IPS-NIHi11 (cell line): ENCODE data around the gene GADD45B.
"Not testable (repeated sequence)": the region's sequence is repeated elsewhere in the genome, so short reads cannot be mapped to it uniquely, and the experiment has no call there.

Experiments used
- DNase-seq: peaks from one replicate; pipeline ENCODE4 v3.0.0; 2012; ENCODE audit warnings: mixed read lengths, low spot score

GADD45B gene

DNA sequence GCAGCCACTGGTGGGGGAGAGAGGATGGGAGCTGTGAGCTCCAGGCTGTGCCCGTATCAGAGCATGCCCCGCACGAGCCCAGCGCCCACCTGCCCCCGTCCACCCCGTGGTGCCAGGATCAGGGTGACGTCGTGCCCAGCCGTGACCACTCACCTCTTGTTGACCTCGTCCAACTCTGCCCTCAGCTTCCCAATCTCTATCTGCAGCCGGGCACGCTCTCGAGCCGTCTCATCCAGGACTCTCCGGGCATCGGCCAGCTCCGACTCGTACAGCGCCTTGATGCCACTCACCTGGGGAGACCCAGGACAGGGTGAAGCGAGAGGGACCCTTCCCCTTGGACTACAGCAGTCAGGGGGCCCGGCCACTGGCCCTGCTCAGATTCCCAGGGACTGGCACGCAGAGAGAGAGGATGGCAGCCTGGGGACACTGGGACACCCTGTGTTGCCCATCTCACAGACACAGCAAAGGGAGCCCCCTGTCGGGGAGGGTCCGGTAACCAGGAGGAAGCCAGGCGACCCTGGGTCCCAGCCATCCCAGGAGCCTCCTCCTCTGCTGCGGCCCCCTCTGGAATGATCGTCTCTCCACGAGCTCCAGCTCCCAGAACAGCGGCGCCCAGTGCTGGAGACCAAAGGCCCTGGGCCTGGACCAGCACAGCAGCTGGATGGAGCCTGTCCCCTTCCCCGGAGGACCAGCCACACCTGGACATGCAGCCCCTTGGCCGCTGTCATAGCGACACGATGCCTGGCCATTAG, 31.5 kb upstream of the GADD45B start:
- DNase-seq, result no peak

DNA sequence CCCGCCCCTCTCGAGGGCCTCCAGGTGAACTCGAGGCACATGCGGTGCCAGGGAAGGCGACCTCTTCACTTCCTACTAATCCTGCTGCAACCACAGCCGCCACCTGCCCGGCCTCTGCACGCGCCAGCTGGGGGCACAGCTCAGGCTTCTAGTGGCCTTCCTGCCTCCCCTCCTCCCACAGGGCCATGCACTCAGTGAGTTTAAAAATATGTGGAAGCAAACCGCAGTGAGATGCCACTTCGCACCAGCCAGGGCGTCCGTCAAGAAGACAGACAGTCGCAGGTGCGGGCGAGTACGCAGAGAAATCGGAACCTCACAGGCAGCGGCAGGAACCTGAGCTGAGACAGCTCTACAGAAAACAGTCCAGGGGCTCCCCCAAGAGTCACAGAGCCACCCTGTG, 29.5 kb upstream of the GADD45B start:
- no peak for DNase-seq

DNA sequence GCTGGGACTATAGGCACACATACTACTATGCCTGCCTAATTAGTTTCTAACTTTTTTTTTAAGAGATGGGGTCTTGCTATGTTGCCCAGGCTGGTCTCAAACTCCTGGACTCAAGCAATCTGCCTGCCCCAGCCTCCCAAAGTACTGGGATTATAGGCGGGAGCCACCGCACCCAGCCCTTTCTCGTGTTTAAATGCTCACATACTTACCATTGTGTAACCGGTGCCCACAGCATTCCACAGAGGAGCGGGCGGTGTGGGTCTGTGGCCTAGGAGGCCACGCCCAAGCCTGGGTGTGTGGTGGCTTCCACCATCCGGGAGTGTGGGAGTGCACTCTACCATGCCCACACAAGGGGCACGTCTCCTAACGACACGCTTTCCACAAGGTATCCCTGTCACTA, 26.9 kb upstream of the GADD45B start:
- no peak for DNase-seq

DNA sequence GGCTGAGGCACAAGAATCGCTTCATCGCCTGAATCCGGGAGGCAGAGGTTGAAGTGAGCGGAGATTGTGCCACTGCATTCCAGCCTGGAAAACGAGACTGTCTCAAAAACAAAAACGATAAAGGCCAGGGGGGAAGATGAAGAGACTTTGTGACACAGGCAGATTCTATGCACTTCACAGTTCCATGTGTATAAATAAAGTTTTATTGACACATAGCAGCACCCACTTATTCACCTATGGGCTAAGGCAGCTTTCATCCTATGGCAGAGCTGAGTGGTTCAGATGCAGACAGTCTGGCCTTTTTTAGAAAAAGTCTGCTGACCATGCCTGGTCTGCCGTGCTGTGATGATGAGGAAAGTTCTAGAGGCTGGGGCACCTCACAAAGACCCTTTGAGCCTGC, 24.8 kb upstream of the GADD45B start:
- no peak for DNase-seq

- DNase-seq, result no peak
These were observed 24.2 kb upstream of the GADD45B start for GRCh38 chr19:2451741-2452140.

DNA sequence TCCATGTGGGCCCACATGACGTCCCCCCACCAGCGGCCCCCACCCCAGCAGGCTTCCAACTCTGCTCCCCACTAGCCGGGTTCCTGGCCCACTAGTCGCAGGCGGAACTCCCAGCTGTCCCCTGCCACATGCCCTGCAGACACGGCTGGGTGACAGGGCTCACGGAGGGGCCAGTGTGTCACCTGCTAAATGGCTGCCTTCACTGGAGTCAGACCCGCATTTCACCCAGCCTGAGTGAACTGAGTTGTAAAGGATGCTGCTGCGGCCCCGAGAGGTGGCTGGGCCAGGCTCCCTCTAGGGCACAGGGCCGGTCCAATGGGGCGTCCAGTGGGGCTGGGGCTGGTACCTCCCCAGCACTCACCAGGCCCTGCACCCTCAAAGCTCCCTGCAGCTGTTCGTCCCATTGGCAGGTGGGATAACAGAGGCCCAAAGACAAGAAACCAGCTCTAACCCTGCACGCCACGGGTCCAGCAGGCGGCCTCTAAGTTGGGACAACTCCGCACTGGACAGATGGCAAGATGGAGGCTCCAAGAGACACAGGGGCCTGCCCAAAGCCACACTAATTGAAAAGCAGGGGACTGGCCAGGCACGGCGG, 22.4 kb upstream of the GADD45B start:
- no peak for DNase-seq

- DNase-seq, result no peak
These were observed 21.5 kb upstream of the GADD45B start for GRCh38 chr19:2454199-2454961.

- no peak for DNase-seq
These were observed 20.7 kb upstream of the GADD45B start for GRCh38 chr19:2454962-2455850.

DNA sequence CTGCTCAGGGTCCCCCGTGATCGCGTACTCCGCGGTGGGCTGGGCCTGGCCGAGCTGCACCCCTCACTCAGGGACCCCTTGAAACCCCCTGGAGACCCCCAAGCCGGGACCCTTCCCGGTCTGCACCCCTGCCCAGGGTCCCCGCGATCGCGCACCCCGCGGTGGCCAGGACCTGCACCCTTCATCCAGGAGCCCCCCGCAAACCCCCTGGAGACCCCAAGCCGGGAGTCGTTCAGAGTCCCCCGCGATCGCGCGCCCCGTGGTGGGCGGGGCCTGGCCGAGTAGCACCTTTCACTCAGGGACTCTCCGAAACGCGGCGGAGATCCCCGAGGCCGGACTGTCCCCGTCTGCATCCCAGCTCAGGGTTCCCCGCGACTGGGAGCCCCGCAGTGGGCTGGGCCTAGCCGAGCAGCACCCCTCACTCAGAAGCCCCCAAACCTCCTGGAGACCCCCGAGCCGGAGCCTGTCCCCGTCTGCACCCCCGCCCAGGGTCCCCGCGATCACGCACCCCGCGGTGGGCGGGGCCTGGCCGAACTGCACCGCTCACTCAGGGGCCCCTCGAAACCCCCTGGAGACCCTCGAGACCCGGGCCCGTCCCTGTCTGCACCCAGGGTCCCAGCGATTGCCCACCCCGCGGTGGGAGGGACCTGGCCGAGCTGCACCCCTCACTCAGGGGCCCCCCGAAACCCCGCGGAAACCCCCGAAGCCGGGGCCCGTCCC, 19.9 kb upstream of the GADD45B start:
- DNase-seq, result peak; percentile 59

DNA sequence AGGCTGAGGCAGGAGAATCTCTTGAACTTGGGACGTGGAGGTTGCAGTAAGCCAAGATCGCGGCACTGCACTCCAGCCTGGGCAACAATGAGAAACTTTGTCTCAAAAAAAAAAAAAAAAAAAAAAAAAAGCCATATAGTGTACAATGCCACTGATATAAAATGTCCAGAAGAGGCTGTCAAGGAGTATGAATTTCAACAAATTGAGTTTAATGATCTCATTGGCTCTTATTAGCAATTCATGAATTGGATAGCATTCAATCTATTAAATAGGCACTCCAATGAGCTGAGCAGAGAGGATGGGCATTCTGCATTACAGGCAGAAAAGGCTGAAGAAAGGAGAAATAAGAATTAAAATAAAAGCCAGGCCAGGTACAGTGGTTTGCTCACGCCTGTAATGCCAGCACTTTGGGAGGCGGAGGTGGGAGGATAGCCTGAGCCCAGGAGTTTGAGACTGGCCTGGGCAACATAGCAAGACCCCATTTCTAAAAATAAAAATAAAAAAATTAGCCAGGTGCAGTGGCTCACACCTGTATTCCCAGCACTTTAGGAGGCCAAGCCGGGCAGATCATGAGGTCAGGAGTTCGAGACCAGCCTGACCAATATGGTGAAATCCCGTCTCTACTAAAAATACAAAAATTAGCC, 18.4 kb upstream of the GADD45B start:
- DNase-seq, result no peak

GRCh38 chr19:2458054-2458453, 17.9 kb upstream of the GADD45B start:
- no peak for DNase-seq

DNA sequence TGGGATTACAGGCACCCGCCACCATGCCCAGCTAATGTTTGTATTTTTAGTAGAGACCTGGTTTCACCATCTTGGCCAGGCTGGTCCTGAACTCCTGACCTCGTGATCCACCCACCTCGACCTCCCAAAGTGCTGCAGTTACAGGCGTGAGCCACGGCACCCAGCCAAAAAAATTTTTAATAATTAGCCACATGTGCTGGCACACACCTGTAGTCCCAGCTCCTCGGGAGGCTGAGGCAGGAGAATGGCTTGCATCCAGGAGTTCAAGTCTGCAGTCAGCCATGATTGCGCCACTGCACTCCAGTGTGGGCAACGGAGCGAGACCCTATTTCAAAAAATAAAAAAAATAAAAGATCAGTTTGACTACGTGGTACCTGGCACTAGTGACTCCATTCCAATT, 17.2 kb upstream of the GADD45B start:
- not testable (repeated sequence) for DNase-seq

DNA sequence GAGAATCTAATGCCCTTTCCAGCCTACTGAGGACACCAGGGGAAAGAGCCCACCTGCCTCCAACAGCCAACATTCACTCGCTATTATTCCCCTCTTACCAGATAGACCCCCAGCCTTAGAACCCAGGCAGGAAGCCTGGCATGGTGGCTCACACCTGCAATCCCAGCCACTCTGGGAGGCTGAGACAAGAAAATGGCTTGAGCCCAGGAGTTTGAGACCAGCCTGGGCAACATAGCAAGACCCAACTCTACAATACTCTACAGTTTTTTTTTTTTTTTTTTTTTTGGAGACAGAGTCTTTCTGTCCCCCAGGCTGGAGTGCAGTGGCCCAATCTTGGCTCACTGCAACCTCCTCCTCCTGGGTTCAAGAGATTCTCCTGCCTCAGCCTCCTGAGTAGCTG, 15.7 kb upstream of the GADD45B start:
- no peak for DNase-seq

DNA sequence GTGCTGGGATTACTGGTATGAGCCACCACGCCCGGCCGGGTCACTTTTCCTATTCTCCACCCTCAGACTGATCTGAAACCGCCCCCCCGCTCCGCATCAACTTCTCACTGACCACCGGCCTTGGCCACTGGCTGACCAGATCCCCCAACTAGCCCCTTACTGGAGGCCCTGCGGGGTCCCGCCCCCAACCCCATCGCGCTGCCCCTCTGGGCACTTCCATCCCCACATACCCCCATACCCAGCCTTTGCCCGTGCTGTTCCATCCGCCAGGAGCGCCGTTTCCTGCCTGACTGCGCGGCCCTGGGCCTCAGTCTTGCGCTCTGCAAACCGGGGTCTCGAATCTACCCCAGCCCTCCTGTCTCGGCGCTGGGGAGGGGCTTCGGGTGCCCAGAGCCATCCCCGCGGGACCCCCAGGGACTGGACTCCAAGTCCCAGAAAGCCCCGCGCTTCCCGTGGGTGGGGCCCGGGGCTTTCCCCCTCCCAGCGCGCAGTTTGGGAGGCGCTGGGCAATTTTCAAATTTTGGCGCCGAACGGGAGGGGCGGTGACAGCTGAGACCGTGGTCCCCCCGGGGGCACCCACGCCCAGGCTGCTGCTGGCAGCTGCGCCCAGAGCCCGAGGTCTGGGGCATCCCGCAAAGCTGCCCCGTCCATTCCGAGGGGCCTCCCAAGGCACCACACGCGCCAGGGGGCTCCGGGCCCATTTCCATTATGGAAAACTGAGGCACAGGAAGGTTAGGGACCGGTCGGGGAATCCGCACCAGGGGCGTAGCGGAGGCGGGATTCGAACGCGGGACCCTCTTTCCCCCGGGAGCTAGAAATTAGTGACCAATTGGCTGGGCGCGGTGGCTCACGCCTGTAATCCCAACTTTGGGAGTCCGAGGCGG, 13.9 kb upstream of the GADD45B start:
- peak; percentile 82 for DNase-seq

DNA sequence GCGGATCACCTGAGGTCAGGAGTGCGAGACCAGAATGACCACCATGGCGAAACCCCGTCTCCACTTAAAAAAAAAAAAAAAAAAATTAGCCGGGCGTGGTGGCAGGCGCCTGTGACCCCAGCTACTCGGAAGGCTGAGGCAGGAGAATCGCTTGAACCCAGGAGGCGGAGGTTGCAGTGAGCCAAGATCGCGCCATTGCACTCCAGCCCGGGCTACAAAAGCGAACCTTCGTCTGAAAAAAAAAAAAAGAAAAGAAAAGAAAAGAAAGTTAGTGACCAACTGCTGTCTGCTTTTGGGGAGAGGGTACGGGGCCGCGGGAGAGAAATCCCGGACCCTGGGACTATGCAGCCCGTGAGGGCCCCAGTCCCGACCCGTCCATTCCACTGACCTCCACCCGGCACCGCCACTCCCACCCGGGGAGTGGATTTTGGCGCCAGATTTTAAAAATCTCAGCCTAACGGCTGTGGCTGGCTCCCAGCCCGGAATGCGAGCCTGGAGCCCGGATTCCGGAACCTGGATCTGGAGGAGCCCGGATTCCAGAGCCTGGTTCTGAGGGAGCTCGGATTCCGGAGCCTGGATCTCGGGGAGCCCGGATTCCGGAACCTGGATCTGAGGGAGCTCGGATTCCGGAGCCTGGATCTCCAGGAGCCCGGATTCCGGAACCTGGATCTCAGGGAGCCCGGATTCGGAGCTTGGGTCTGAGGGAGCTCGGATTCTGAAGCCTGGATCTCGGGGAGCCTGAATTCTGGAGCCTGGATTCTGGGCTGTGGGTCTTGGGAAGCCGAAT, 13.1 kb upstream of the GADD45B start:
- DNase-seq, result peak; percentile 84

DNA sequence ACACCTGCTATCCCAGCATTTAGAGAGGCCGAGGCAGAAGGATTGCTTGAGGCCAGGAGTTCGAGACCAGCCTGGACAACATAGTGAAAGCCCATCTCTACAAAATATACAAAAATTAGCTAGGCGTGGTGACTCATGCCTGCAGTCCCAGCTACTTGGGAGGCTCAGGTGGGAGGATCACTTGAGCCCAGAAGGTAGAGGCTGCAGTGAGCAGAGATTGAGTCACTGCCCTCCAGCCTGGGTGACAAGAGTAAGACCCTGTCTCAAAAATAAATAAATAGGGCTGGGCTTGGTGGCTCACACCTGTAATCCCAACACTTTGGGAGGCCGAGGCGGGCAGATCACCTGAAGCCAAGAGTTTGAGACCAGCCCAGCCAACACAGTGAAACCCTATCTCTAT, 12.2 kb upstream of the GADD45B start:
- DNase-seq, result not testable (repeated sequence)

GRCh38 chr19:2464389-2464788, 11.5 kb upstream of the GADD45B start:
- no peak for DNase-seq

DNA sequence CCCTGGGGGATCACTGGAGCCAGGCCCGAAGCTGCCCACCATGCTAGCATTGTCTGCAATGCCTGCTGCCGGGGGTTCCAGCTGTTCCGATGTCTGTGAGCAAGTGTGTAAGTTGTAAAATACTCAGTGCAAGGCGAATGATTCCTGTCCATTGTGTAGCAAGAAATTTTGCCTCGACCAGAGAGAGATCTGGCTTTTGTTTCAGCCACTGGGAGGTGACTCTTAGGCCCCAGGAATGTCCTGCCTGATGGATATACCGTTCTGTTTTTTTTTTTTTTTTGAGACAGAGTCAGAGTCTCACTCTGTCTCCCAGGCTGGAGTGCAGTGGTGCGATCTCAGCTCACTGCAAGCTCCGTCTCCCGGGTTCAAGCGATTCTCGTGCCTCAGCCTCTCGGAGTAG, 7.3 kb upstream of the GADD45B start:
- DNase-seq, result no peak
